Fibroblast of lung (primary cell): ENCODE results near the gene UBE2H. TPM values are rescaled to one million over a fixed set of nuclear protein-coding genes. Genes with fewer than 3 reads are reported as not detected.

ENCODE experiments used
- DNase-seq, 2 donors: peaks; one replicate each; pipeline versions ENCODE4 v3.0.0 to v3.0.0-alpha.2; 2010; ENCODE audit warnings: low read depth in 2 of 2
- H2AFZ ChIP-seq: 2 replicates; pipeline ENCODE4 v1.5.1; 2012; ENCODE audit warnings: low read length, control low read depth, inconsistent platforms
- H3K27ac ChIP-seq: 2 replicates; pipeline ENCODE4 v1.5.1; 2011; ENCODE audit warnings: low read length, control low read depth; ENCODE audit not compliant: insufficient read depth
- H3K27me3 ChIP-seq: 2 replicates; pipeline ENCODE4 v1.5.1; 2011; ENCODE audit warnings: mild to moderate bottlenecking, low read length; ENCODE audit not compliant: control insufficient read depth, insufficient read depth
- H3K36me3 ChIP-seq: 2 replicates; pipeline ENCODE4 v1.5.1; 2011; ENCODE audit warnings: low read length; ENCODE audit not compliant: control insufficient read depth, insufficient read depth
- H3K4me1 ChIP-seq: 2 replicates; pipeline ENCODE4 v1.5.1; 2011; ENCODE audit warnings: low read length; ENCODE audit not compliant: control insufficient read depth, insufficient read depth; ENCODE audit errors: extremely low read depth
- H3K4me2 ChIP-seq: 2 replicates; pipeline ENCODE4 v1.5.1; 2011; ENCODE audit warnings: low read length, control low read depth; ENCODE audit not compliant: insufficient read depth; ENCODE audit errors: extremely low read depth
- H3K4me3 ChIP-seq, 4 experiments: fragments of 200-600 bp in 1 of 4; sonication (generic) in 1 of 4; replicated peaks in 1 of 4; 2 replicates each; pipeline ENCODE4 v1.5.1; 2011 to 2016; ENCODE audit warnings: low read length in 4 of 4, low read depth in 3 of 4, mild to moderate bottlenecking in 3 of 4, control low read depth in 2 of 4, inconsistent platforms in 1 of 4, mixed read lengths in 1 of 4; ENCODE audit not compliant: insufficient read depth in 1 of 4; ENCODE audit errors: control extremely low read depth in 1 of 4
- H3K79me2 ChIP-seq: 2 replicates; pipeline ENCODE4 v1.5.1; 2012; ENCODE audit warnings: mild to moderate bottlenecking, low read length, inconsistent platforms; ENCODE audit not compliant: control insufficient read depth, insufficient read depth
- H3K9ac ChIP-seq: 2 replicates; pipeline ENCODE4 v1.5.1; 2011; ENCODE audit warnings: mild to moderate bottlenecking, low read length, control low read depth; ENCODE audit not compliant: insufficient read depth
- H3K9me3 ChIP-seq: 2 replicates; pipeline ENCODE4 v1.5.1; 2012; ENCODE audit warnings: low read depth, low read length; ENCODE audit not compliant: control insufficient read depth, insufficient read depth
- H4K20me1 ChIP-seq: 2 replicates; pipeline ENCODE4 v1.5.1; 2011; ENCODE audit warnings: low read length; ENCODE audit not compliant: control insufficient read depth, insufficient read depth; ENCODE audit errors: extremely low read depth
- CTCF ChIP-seq, 2 donors: IDR thresholded peaks in 1 of 2; conservative IDR thresholded peaks in 1 of 2; 1 replicate in 1 of 2; 2 replicates in 1 of 2; pipeline ENCODE4 v1.5.1; 2011 to 2012; ENCODE audit warnings: low read length in 2 of 2, control low read depth in 1 of 2, inconsistent platforms in 1 of 2, low read depth in 1 of 2, mild to moderate bottlenecking in 1 of 2
- EZH2 ChIP-seq: IDR thresholded peaks from 2 replicates; pipeline ENCODE4 v1.5.1; 2012; ENCODE audit warnings: low read length, control low read depth, mild to moderate bottlenecking; ENCODE audit errors: missing control alignments
- polyA plus RNA-seq, 2 donors: library from polyadenylated mRNA; depleted of rRNA in 1 of 2; stranded (reverse) in 1 of 2; unstranded in 1 of 2; fragments of >200 nt; gene quantifications; 2 replicates each; pipeline ENCODE4 v1.2.1, GENCODE V29; 2011 to 2012; ENCODE audit warnings: missing spikeins in 1 of 2
- total RNA-seq: library from RNA; depleted of rRNA; stranded (reverse); fragments of >200 nt; gene quantifications from 2 replicates; pipeline ENCODE4 v1.2.1, GENCODE V29; 2014

Gene UBE2H
- total and polyA plus RNA-seq, 2 donors (not counting 1 experiment from before 2014, with no cell fraction given): 76.0 to 102 TPM

- Histone ChIP-seq H3K27me3 (no peaks in the 10 kb centered on the region), H3K4me3 (no peak overlapping the region), H3K4me1 (no peaks in the 10 kb centered on the region), H3K9ac (no peak overlapping the region), H3K79me2 (peaks cover 16% of the 10 kb centered on the region), H3K36me3 (no peaks in the 10 kb centered on the region), H3K4me2 (no peak overlapping the region), H3K9me3 (no peaks in the 10 kb centered on the region), H3K27ac (no peak overlapping the region), H4K20me1 (no peaks in the 10 kb centered on the region), H2AFZ (no peak overlapping the region)
- no peak for TF ChIP-seq EZH2
- no peak for TF ChIP-seq CTCF (conservative IDR thresholded peaks at IDR 0.05 in 1 of 2, IDR thresholded peaks at IDR 0.05 in 1 of 2; ENCODE audit: low read depth in 1 of 2, low read length in 2 of 2)
- DNase-seq: peak in 1 of 2 donors; percentile 39
These were observed 38.1 kb downstream of the UBE2H start for GRCh38 chr7:129914536-129915272.

GRCh38 chr7:129913428-129913827 is 39.3 kb downstream of the UBE2H start:
- DNase-seq: no peak
- no peaks in the 10 kb centered on the region for H3K36me3 ChIP-seq
- no peak overlapping the region for H3K4me3 ChIP-seq
- no peaks in the 10 kb centered on the region for H3K27me3 ChIP-seq
- H3K79me2 ChIP-seq: peaks cover 20% of the 10 kb centered on the region
- no peak overlapping the region for H3K9ac ChIP-seq
- no peaks in the 10 kb centered on the region for H3K4me1 ChIP-seq
- H3K9me3 ChIP-seq: no peaks in the 10 kb centered on the region
- TF ChIP-seq EZH2: no peak
- TF ChIP-seq CTCF (conservative IDR thresholded peaks at IDR 0.05 in 1 of 2, IDR thresholded peaks at IDR 0.05 in 1 of 2; ENCODE audit: low read depth in 1 of 2, low read length in 2 of 2): no peak
- H3K27ac ChIP-seq: no peak overlapping the region
- no peak overlapping the region for H3K4me2 ChIP-seq
- H4K20me1 ChIP-seq: no peaks in the 10 kb centered on the region
- H2AFZ ChIP-seq: no peak overlapping the region

GRCh38 chr7:129911790-129912189 is 41.0 kb downstream of the UBE2H start:
- Histone ChIP-seq H3K9me3 (no peaks in the 10 kb centered on the region), H3K27me3 (no peaks in the 10 kb centered on the region), H3K9ac (no peak overlapping the region), H3K27ac (no peak overlapping the region), H3K4me3 (no peak overlapping the region), H3K79me2 (peaks cover 17% of the 10 kb centered on the region), H3K4me1 (no peaks in the 10 kb centered on the region), H4K20me1 (no peaks in the 10 kb centered on the region), H3K36me3 (no peaks in the 10 kb centered on the region), H3K4me2 (no peak overlapping the region), H2AFZ (no peak overlapping the region)
- no peak for TF ChIP-seq CTCF (conservative IDR thresholded peaks at IDR 0.05 in 1 of 2, IDR thresholded peaks at IDR 0.05 in 1 of 2; ENCODE audit: low read depth in 1 of 2, low read length in 2 of 2)
- no peak for TF ChIP-seq EZH2
- DNase-seq: peak in 1 of 2 donors; percentile 32
